Measurements from ENCODE around the gene MRPS34. TPM values are rescaled to one million over a fixed set of nuclear protein-coding genes. Genes with fewer than 3 reads are reported as not detected.

The MRPS34 gene
- total RNA-seq, 4 donors from 2014 or later, result 90.9 to 126 (median 105) TPM

- no peak for DNase-seq (ENCODE audit: low spot score in 2 of 2)
- intact Hi-C loops (cut with DNase I; ENCODE audit: low total_unique reads), result no loop called here
- H3K4me3 ChIP-seq (ENCODE audit: low read depth, poor library complexity, severe bottlenecking), result no peak overlapping the region
- 87 to 88% methylated on average over 18 to 33 of the region's 33 CpGs for WGBS, 2 donors
- no peak for TF ChIP-seq POLR2A (IDR thresholded peaks at IDR 0.05)
- TF ChIP-seq, protein P1, sequence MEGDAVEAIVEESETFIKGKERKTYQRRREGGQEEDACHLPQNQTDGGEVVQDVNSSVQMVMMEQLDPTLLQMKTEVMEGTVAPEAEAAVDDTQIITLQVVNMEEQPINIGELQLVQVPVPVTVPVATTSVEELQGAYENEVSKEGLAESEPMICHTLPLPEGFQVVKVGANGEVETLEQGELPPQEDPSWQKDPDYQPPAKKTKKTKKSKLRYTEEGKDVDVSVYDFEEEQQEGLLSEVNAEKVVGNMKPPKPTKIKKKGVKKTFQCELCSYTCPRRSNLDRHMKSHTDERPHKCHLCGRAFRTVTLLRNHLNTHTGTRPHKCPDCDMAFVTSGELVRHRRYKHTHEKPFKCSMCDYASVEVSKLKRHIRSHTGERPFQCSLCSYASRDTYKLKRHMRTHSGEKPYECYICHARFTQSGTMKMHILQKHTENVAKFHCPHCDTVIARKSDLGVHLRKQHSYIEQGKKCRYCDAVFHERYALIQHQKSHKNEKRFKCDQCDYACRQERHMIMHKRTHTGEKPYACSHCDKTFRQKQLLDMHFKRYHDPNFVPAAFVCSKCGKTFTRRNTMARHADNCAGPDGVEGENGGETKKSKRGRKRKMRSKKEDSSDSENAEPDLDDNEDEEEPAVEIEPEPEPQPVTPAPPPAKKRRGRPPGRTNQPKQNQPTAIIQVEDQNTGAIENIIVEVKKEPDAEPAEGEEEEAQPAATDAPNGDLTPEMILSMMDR (IDR thresholded peaks at IDR 0.05), result no peak
Observed at GRCh38 chr16:1792836-1793577, 20.1 kb upstream of the MRPS34 start.

DNA sequence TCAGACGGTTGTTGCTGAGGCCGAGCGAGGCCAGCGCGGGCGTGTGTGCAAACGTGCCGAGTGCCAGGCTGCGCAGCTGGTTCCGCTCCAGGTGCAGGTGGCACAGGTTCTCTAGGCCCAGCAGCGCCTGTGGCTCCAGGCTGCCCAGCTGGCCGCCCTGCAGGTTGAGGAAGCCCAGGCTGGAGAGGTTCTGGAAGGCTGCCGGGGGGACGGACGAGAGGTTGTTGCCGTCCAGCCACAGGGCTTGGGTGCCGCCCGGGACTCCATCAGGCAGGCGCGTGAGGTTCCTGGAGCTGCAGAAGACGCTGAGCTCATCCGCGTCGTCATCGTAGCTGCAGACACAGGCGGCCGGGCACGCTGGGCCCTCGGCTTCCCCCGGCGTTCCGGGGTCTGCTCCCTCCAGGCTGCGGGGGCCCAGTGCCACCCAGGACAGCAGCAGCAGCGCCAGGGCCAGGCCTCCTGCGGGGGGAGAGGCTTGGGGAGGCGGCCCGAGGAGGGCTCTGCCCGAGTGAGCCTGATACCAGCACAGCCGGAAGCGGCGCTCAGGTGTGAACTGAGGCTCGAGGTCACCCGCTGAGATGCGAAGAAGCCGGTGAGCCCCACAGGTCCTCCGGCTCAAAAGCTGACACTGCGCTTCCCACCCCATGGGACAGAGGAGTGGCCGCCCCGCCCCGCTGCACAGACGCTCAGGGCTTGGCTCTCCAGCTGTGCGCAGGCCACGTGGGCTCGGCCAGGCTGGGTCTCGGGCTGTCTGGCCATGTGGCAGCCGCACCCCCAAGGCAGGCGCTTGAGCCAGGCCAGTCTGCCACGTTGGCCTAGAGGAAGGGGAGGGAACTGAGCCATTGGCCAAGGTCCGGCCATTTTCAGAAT, 19.2 kb upstream of the MRPS34 start:
- no peak for TF ChIP-seq POLR2A (IDR thresholded peaks at IDR 0.05)
- TF ChIP-seq, protein P1 (IDR thresholded peaks at IDR 0.05), result no peak
- DNase-seq (ENCODE audit: low spot score in 2 of 2), result no peak
- no peak overlapping the region for H3K4me3 ChIP-seq (ENCODE audit: low read depth, poor library complexity, severe bottlenecking)
- intact Hi-C loops (cut with DNase I; ENCODE audit: low total_unique reads), result no loop called here
- 89 to 91% methylated on average over 13 to 44 of the region's 59 CpGs for WGBS, 2 donors

GRCh38 chr16:1791256-1791942, 18.5 kb upstream of the MRPS34 start:
- intact Hi-C loops (cut with DNase I; ENCODE audit: low total_unique reads), result no loop called here
- TF ChIP-seq POLR2A (IDR thresholded peaks at IDR 0.05), result no peak
- TF ChIP-seq, protein P1 (IDR thresholded peaks at IDR 0.05), result no peak
- DNase-seq (ENCODE audit: low spot score in 2 of 2), result no peak
- H3K4me3 ChIP-seq (ENCODE audit: low read depth, poor library complexity, severe bottlenecking), result no peak overlapping the region
- 95 to 96% methylated on average over 36 to 47 of the region's 53 CpGs for WGBS, 2 donors

DNA sequence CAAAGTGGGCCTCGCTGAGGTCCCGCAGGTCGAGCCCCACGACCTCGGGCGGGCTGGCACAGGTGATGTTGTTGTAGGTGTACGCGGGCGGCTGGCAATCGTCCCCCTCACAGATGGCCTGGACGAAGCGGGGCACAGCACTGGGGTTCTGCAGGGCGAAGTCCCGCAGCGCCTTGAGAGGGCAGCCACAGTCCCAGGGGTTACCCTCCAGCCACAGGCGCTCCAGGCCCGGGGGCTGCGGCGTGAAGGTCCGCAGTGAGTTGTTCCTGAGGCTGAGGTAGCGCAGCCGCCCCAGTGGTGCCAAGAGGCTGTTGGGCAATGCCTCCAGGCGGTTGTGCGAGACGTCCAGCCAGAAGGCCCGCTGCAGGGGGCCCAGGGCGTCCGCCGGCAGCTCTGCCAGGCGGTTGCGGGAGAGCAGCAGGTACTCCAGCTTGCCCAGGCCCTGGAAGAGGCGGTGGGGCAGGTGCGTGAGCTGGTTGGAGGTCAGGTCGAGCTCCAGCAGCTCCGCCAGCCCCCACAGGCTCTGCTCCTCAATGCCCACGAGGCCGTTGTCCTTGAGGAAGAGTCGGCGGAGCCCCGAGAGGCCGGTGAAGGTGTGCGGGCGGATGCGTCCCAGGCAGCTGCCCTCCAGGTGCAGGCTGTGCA, 17.8 kb upstream of the MRPS34 start:
- no peak for TF ChIP-seq POLR2A (IDR thresholded peaks at IDR 0.05)
- TF ChIP-seq, protein P1 (IDR thresholded peaks at IDR 0.05), result no peak
- DNase-seq (ENCODE audit: low spot score in 2 of 2), result no peak

DNA sequence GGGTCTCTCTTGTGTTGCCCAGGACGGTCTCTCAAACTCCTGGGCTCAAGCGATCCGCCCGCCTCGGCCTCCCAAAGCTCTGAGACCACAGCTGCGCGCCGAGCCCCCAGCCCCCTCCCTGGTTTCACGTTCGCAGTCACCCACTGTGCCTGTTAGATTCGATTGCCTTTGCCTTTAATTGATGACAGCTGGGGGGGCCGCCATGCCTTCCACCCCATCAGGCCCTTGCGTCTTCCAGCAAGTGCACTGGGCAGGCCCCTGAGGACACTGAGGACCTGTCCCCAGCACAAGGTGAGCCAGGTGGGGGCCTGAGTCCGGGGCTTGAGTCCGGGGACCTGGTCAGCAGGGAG, 17.3 kb upstream of the MRPS34 start:
- H3K4me3 ChIP-seq (ENCODE audit: low read depth, poor library complexity, severe bottlenecking), result no peak overlapping the region
- 89 to 93% methylated on average over 15 of the region's 15 CpGs for WGBS, 2 donors
- DNase-seq (ENCODE audit: low spot score in 2 of 2), result no peak
- intact Hi-C loops (cut with DNase I; ENCODE audit: low total_unique reads), result no loop called here
- TF ChIP-seq, protein P1 (IDR thresholded peaks at IDR 0.05), result no peak
- no peak for TF ChIP-seq POLR2A (IDR thresholded peaks at IDR 0.05)

More for the DNA sequence above, 17.8 kb upstream of the MRPS34 start:
- intact Hi-C loops (cut with DNase I; ENCODE audit: low total_unique reads), result no loop called here
- WGBS, 2 donors, result 89 to 95% methylated on average over 22 to 38 of the region's 44 CpGs
- no peak overlapping the region for H3K4me3 ChIP-seq (ENCODE audit: low read depth, poor library complexity, severe bottlenecking)

All from lower leg skin (tissue), 4 donors.